Measurements from ENCODE around the gene EGLN3. TPM values are rescaled to one million over a fixed set of nuclear protein-coding genes. Genes with fewer than 3 reads are reported as not detected.

EGLN3 gene
- total RNA-seq, 1 experiment from 2014 or later, result 20.0 TPM

DNA sequence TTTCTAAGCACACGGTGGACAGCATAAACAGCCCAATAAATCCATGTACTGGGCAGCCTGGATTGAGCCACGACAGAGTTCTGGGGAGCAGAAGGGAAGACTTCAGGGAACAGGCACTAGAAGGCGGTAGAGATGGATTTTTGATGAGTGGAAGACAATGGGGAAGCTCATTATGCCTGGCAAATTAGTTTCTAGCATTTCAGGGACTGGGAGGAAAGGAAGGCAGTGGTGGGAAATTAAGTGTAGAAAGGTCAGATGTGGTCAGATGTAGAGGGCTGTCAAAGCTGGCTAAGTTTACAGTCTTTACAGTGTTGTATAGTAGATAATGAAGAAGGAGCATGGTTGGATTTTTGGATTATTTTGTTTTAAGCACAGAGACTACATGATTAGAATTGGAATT is 9.2 kb downstream of the EGLN3 start (continued):
- TF ChIP-seq, protein P1, sequence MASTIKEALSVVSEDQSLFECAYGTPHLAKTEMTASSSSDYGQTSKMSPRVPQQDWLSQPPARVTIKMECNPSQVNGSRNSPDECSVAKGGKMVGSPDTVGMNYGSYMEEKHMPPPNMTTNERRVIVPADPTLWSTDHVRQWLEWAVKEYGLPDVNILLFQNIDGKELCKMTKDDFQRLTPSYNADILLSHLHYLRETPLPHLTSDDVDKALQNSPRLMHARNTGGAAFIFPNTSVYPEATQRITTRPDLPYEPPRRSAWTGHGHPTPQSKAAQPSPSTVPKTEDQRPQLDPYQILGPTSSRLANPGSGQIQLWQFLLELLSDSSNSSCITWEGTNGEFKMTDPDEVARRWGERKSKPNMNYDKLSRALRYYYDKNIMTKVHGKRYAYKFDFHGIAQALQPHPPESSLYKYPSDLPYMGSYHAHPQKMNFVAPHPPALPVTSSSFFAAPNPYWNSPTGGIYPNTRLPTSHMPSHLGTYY (CRISPR knock-in tag; IDR thresholded peaks at IDR 0.05), result no peak
- TF ChIP-seq CBFB (CRISPR knock-in tag; IDR thresholded peaks at IDR 0.05; ENCODE audit: low read depth), result no peak
- TF ChIP-seq KAT7 (CRISPR knock-in tag; IDR thresholded peaks at IDR 0.05; ENCODE audit: borderline replicate concordance), result no peak

DNA sequence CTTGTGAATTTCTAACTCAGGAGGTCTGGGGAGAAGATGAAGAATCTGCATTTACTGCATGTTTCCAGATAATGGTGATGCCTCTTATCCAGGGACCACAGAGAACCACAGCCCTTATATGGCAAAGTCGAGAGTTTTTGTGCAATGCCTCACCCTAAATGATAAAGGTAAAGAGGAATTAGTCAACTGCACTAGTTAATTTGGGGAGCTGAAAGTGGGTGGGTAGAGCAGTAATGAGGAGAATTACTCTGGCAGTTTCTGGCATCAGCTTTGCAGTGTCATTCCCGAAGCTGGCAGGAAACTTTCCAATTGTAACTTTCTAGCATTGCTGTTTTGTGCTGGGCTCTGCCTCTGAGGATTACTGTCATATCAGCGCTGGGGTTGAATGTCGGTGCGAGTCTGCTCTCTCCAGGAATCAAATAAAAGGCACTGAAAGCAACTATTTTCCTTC is 10.3 kb downstream of the EGLN3 start:
- H3K9me3 Mint-ChIP-seq, result no peaks in the 10 kb centered on the region
- peak overlapping the region; percentile 89; the same call in 1 of the 2 replicates for H3K27ac Mint-ChIP-seq
- peaks cover 77% of the 10 kb centered on the region for H3K4me1 Mint-ChIP-seq
- ATAC-seq (no peak), DNase-seq (ENCODE audit: low spot score) (no peak)
- ChIA-PET POLR2A (no interaction called here), CTCF (interaction anchor here (1.2 to 1.6 kb wide), 2 partner anchors 10 to 92 kb away, joined by 6 to 9 read pairs; no protein-coding TSS in a partner anchor)
- no peaks in the 10 kb centered on the region for H3K27me3 Mint-ChIP-seq (ENCODE audit: low read depth)
- peaks cover 9% of the 10 kb centered on the region for H3K36me3 Mint-ChIP-seq
- TF ChIP-seq NFATC4 (CRISPR knock-in tag; IDR thresholded peaks at IDR 0.05) (no peak), IRF2 (CRISPR knock-in tag; IDR thresholded peaks at IDR 0.05; ENCODE audit: borderline replicate concordance, low read depth) (no peak), NFYB (CRISPR knock-in tag; conservative IDR thresholded peaks at IDR 0.05; ENCODE audit: low read depth) (no peak), TP53 (CRISPR knock-in tag; IDR thresholded peaks at IDR 0.05) (no peak)
- TF ChIP-seq, protein P2, sequence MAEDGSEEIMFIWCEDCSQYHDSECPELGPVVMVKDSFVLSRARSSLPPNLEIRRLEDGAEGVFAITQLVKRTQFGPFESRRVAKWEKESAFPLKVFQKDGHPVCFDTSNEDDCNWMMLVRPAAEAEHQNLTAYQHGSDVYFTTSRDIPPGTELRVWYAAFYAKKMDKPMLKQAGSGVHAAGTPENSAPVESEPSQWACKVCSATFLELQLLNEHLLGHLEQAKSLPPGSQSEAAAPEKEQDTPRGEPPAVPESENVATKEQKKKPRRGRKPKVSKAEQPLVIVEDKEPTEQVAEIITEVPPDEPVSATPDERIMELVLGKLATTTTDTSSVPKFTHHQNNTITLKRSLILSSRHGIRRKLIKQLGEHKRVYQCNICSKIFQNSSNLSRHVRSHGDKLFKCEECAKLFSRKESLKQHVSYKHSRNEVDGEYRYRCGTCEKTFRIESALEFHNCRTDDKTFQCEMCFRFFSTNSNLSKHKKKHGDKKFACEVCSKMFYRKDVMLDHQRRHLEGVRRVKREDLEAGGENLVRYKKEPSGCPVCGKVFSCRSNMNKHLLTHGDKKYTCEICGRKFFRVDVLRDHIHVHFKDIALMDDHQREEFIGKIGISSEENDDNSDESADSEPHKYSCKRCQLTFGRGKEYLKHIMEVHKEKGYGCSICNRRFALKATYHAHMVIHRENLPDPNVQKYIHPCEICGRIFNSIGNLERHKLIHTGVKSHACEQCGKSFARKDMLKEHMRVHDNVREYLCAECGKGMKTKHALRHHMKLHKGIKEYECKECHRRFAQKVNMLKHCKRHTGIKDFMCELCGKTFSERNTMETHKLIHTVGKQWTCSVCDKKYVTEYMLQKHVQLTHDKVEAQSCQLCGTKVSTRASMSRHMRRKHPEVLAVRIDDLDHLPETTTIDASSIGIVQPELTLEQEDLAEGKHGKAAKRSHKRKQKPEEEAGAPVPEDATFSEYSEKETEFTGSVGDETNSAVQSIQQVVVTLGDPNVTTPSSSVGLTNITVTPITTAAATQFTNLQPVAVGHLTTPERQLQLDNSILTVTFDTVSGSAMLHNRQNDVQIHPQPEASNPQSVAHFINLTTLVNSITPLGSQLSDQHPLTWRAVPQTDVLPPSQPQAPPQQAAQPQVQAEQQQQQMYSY (CRISPR knock-in tag; IDR thresholded peaks at IDR 0.05), result no peak
- no peak overlapping the region for H3K4me3 Mint-ChIP-seq

DNA sequence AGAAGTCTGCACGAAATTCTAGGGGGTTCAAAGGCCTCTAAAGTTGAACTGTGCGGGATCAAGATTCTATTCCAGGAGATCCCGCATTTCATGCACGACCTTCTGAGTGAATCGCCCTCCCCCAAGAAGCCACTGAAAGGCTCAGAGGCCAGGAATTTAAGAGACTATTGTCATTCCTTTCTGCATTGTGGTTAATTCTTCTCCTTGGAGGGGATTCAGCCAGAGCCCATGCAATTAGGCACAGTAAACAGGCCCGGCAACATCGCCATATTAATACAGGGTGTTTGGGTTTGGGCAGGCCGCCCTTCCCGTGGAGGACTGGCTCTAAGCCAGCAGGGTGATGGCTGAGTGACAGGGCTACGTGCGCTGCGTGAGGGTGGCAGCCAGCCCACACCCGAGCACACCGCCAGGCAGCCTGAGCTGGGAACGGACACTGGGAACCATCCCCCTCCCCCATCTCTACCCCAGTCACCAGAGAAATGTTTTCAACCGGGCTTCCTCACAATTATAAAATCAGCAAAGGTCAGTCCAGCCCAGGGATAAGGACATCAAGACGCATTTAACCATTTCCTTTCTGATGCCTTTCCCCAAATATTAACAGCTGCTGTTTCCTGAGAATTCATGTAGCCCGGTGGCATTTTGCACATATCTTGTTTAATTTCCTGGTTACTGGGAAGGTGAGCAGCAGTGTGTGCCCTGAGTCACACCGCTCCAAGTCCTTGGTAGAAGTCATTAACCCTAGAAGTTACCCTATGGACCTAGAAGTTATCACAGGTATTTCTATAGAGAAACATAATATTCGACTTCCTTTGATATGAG is 12.5 kb downstream of the EGLN3 start:
- Mint-ChIP-seq H3K4me3 (peak overlapping the region; percentile 52), H3K27me3 (ENCODE audit: low read depth) (no peaks in the 10 kb centered on the region), H3K27ac (peak overlapping the region; percentile 94), H3K9me3 (no peaks in the 10 kb centered on the region), H3K4me1 (peaks cover 82% of the 10 kb centered on the region), H3K36me3 (peaks cover 3% of the 10 kb centered on the region; the same call in 1 of the 2 replicates)
- ATAC-seq (peak; percentile 76), DNase-seq (ENCODE audit: low spot score) (peak; percentile 47)
- CTCF ChIA-PET, result interaction anchor here (1.1 to 2.2 kb wide), 2 partner anchors 29 to 89 kb away, joined by 4 to 11 read pairs; no protein-coding TSS in a partner anchor
- POLR2A ChIA-PET, result interaction anchor here (1.0 kb wide), 1 partner anchor 12 kb away, joined by 3 read pairs; no protein-coding TSS in a partner anchor
- TF ChIP-seq, protein P3, sequence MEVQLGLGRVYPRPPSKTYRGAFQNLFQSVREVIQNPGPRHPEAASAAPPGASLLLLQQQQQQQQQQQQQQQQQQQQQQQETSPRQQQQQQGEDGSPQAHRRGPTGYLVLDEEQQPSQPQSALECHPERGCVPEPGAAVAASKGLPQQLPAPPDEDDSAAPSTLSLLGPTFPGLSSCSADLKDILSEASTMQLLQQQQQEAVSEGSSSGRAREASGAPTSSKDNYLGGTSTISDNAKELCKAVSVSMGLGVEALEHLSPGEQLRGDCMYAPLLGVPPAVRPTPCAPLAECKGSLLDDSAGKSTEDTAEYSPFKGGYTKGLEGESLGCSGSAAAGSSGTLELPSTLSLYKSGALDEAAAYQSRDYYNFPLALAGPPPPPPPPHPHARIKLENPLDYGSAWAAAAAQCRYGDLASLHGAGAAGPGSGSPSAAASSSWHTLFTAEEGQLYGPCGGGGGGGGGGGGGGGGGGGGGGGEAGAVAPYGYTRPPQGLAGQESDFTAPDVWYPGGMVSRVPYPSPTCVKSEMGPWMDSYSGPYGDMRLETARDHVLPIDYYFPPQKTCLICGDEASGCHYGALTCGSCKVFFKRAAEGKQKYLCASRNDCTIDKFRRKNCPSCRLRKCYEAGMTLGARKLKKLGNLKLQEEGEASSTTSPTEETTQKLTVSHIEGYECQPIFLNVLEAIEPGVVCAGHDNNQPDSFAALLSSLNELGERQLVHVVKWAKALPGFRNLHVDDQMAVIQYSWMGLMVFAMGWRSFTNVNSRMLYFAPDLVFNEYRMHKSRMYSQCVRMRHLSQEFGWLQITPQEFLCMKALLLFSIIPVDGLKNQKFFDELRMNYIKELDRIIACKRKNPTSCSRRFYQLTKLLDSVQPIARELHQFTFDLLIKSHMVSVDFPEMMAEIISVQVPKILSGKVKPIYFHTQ (CRISPR knock-in tag; IDR thresholded peaks at IDR 0.05), result no peak
- TF ChIP-seq, protein P4, sequence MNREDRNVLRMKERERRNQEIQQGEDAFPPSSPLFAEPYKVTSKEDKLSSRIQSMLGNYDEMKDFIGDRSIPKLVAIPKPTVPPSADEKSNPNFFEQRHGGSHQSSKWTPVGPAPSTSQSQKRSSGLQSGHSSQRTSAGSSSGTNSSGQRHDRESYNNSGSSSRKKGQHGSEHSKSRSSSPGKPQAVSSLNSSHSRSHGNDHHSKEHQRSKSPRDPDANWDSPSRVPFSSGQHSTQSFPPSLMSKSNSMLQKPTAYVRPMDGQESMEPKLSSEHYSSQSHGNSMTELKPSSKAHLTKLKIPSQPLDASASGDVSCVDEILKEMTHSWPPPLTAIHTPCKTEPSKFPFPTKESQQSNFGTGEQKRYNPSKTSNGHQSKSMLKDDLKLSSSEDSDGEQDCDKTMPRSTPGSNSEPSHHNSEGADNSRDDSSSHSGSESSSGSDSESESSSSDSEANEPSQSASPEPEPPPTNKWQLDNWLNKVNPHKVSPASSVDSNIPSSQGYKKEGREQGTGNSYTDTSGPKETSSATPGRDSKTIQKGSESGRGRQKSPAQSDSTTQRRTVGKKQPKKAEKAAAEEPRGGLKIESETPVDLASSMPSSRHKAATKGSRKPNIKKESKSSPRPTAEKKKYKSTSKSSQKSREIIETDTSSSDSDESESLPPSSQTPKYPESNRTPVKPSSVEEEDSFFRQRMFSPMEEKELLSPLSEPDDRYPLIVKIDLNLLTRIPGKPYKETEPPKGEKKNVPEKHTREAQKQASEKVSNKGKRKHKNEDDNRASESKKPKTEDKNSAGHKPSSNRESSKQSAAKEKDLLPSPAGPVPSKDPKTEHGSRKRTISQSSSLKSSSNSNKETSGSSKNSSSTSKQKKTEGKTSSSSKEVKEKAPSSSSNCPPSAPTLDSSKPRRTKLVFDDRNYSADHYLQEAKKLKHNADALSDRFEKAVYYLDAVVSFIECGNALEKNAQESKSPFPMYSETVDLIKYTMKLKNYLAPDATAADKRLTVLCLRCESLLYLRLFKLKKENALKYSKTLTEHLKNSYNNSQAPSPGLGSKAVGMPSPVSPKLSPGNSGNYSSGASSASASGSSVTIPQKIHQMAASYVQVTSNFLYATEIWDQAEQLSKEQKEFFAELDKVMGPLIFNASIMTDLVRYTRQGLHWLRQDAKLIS (CRISPR knock-in tag; IDR thresholded peaks at IDR 0.05; ENCODE audit: borderline replicate concordance), result no peak
- TF ChIP-seq, protein P5, sequence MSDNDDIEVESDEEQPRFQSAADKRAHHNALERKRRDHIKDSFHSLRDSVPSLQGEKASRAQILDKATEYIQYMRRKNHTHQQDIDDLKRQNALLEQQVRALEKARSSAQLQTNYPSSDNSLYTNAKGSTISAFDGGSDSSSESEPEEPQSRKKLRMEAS (CRISPR knock-in tag; IDR thresholded peaks at IDR 0.05), result no peak
- TF ChIP-seq, protein P6, sequence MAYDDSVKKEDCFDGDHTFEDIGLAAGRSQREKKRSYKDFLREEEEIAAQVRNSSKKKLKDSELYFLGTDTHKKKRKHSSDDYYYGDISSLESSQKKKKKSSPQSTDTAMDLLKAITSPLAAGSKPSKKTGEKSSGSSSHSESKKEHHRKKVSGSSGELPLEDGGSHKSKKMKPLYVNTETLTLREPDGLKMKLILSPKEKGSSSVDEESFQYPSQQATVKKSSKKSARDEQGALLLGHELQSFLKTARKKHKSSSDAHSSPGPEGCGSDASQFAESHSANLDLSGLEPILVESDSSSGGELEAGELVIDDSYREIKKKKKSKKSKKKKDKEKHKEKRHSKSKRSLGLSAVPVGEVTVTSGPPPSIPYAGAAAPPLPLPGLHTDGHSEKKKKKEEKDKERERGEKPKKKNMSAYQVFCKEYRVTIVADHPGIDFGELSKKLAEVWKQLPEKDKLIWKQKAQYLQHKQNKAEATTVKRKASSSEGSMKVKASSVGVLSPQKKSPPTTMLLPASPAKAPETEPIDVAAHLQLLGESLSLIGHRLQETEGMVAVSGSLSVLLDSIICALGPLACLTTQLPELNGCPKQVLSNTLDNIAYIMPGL (CRISPR knock-in tag; IDR thresholded peaks at IDR 0.05), result no peak
- TF ChIP-seq RORB (CRISPR knock-in tag; IDR thresholded peaks at IDR 0.05) (no peak), ESRRA (CRISPR knock-in tag; IDR thresholded peaks at IDR 0.05; ENCODE audit: borderline replicate concordance) (no peak), TCF7 (CRISPR knock-in tag; IDR thresholded peaks at IDR 0.05; ENCODE audit: low read depth) (no peak), KAT7 (CRISPR knock-in tag; IDR thresholded peaks at IDR 0.05; ENCODE audit: borderline replicate concordance) (no peak)
- TF ChIP-seq, protein P7, sequence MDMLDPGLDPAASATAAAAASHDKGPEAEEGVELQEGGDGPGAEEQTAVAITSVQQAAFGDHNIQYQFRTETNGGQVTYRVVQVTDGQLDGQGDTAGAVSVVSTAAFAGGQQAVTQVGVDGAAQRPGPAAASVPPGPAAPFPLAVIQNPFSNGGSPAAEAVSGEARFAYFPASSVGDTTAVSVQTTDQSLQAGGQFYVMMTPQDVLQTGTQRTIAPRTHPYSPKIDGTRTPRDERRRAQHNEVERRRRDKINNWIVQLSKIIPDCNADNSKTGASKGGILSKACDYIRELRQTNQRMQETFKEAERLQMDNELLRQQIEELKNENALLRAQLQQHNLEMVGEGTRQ (CRISPR knock-in tag; IDR thresholded peaks at IDR 0.05), result no peak
